Caco-2 (cell line): Measurements from ENCODE around the gene WWOX. TPM values are rescaled to one million over a fixed set of nuclear protein-coding genes. Genes with fewer than 3 reads are reported as not detected.

Source experiments
- BruUV-seq: library from RNA; stranded (reverse); fragments of 400-500 nt; replicated peaks from 2 replicates; lab custom pipeline; 2021; lab: Mats Ljungman, UMichigan
- CTCF ChIA-PET: fragments of 300-600 bp; sonication (Branson Sonifier 250); formaldehyde crosslinking; loops from one replicate; lab custom pipeline; 2022; ENCODE audit warnings: antibody characterized with exemption; lab: Charles Lee
- POLR2A ChIA-PET: fragments of 300-600 bp; sonication (Branson Sonifier 250); formaldehyde crosslinking; loops from one replicate; lab custom pipeline; 2022; ENCODE audit warnings: antibody characterized with exemption; lab: Charles Lee
- DNase-seq, 2 experiments: peaks; one replicate each; pipeline versions ENCODE4 v3.0.0 to v3.0.0-alpha.2; 2020 to 2022
- H3K27me3 ChIP-seq: replicated peaks from 2 replicates; pipeline ENCODE4 v1.6.0; 2011; ENCODE audit warnings: low read length; ENCODE audit not compliant: control insufficient read depth, insufficient read depth
- H3K36me3 ChIP-seq: 2 replicates; pipeline ENCODE4 v1.5.1; 2011; ENCODE audit warnings: low read length; ENCODE audit not compliant: control insufficient read depth, insufficient read depth
- H3K4me1 ChIP-seq: fragments of 250-450 bp; sonication (Bioruptor Pico); 2 replicates; pipeline ENCODE4 v1.5.1; 2020; ENCODE audit warnings: mild to moderate bottlenecking
- H3K4me3 ChIP-seq: 2 replicates; pipeline ENCODE4 v1.5.1; 2011; ENCODE audit warnings: low read depth, mild to moderate bottlenecking, control low read depth, low read length
- H3K9me3 ChIP-seq: fragments of 250-450 bp; sonication (Bioruptor Pico); 2 replicates; pipeline ENCODE4 v1.5.1; 2020; ENCODE audit warnings: mild to moderate bottlenecking, moderate library complexity
- H3K27ac Mint-ChIP-seq: one replicate; pipeline ENCODE4 v1.8.0; 2022; ENCODE audit warnings: mixed read lengths; ENCODE audit not compliant: unreplicated experiment
- H3K27me3 Mint-ChIP-seq: one replicate; pipeline ENCODE4 v1.8.0; 2022; ENCODE audit warnings: mixed read lengths; ENCODE audit not compliant: insufficient read depth, unreplicated experiment
- H3K36me3 Mint-ChIP-seq: one replicate; pipeline ENCODE4 v1.8.0; 2022; ENCODE audit warnings: mild to moderate bottlenecking, mixed read lengths; ENCODE audit not compliant: insufficient read depth, unreplicated experiment
- H3K4me1 Mint-ChIP-seq: one replicate; pipeline ENCODE4 v1.8.0; 2022; ENCODE audit warnings: low read depth, mixed read lengths; ENCODE audit not compliant: unreplicated experiment
- H3K4me3 Mint-ChIP-seq: one replicate; pipeline ENCODE4 v1.8.0; 2022; ENCODE audit warnings: mild to moderate bottlenecking, moderate library complexity, mixed read lengths; ENCODE audit not compliant: unreplicated experiment
- H3K9me3 Mint-ChIP-seq: one replicate; pipeline ENCODE4 v1.8.0; 2022; ENCODE audit warnings: mixed read lengths; ENCODE audit not compliant: unreplicated experiment
- CTCF ChIP-seq, 2 experiments: fragments of 200-600 bp in 1 of 2; IDR thresholded peaks; 1 replicate in 1 of 2; 2 replicates in 1 of 2; pipeline versions ENCODE4 v1.5.1 to v1.8.0; 2011 to 2022; ENCODE audit warnings: antibody characterized with exemption in 1 of 2, control low read depth in 1 of 2, inconsistent platforms in 1 of 2, low read depth in 1 of 2, low read length in 1 of 2, mild to moderate bottlenecking in 1 of 2, moderate library complexity in 1 of 2; ENCODE audit not compliant: insufficient read depth in 1 of 2, severe bottlenecking in 1 of 2, unreplicated experiment in 1 of 2
- intact Hi-C: fragments of 100-400 bp; cut with micrococcal nuclease; formaldehyde crosslinking; loops from one replicate; pipeline ENCODE4 v1.10.0; 2022; ENCODE audit not compliant: unreplicated experiment
- total RNA-seq: library from RNA; stranded (reverse); gene quantifications from 2 replicates; pipeline ENCODE4 v1.2.3, GENCODE V29; 2022

Gene WWOX
- total RNA-seq, 1 experiment from 2014 or later: 45.0 TPM

DNA sequence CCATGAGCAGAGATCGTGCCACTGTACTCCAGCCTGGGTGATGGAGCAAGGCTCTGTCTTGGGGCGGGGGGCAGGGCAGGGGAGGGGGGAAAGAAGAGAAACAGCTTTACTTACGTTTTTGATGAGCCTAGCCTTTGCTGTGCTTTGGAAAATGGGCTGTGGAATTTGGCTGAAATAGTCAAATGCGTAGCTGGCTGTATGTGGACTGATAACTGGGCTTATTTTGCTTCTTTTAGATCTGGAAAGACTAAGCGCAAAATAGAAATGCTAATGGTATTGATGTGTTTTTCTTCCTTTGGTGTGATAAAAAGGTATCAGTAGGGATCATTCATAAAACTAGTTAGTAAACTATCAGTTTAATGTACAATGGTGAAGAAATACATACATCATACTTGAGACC lies 346.4 kb downstream of the WWOX start:
- Mint-ChIP-seq H3K4me3 (no peak overlapping the region), H3K36me3 (peaks cover 4% of the 10 kb centered on the region), H3K9me3 (peaks cover 5% of the 10 kb centered on the region), H3K4me1 (peaks cover 16% of the 10 kb centered on the region), H3K27ac (no peak overlapping the region), H3K27me3 (no peaks in the 10 kb centered on the region)
- ChIA-PET POLR2A (interaction anchor here (0.7 kb wide), 1 partner anchor 222 kb away, joined by 3 read pairs; no protein-coding TSS in a partner anchor), CTCF (no interaction called here)
- Histone ChIP-seq H3K4me3 (no peak overlapping the region), H3K9me3 (no peaks in the 10 kb centered on the region), H3K4me1 (peaks cover 16% of the 10 kb centered on the region), H3K27me3 (no peaks in the 10 kb centered on the region), H3K36me3 (no peaks in the 10 kb centered on the region)
- intact Hi-C loops: no loop called here
- no peak for DNase-seq
- TF ChIP-seq CTCF (IDR thresholded peaks at IDR 0.05; ENCODE audit: insufficient read depth in 1 of 2, low read depth in 1 of 2, low read length in 1 of 2, severe bottlenecking in 1 of 2, unreplicated experiment in 1 of 2): no peak
- no TSS peak for BruUV-seq

GRCh38 chr16:78446486-78446885 lies 347.0 kb downstream of the WWOX start:
- Mint-ChIP-seq H3K9me3 (no peaks in the 10 kb centered on the region), H3K4me3 (no peak overlapping the region), H3K27ac (no peak overlapping the region), H3K4me1 (peaks cover 9% of the 10 kb centered on the region), H3K27me3 (no peaks in the 10 kb centered on the region), H3K36me3 (no peaks in the 10 kb centered on the region)
- no peaks in the 10 kb centered on the region for H3K36me3 ChIP-seq
- H3K4me3 ChIP-seq: no peak overlapping the region
- intact Hi-C loops: no loop called here
- ChIA-PET CTCF (no interaction called here), POLR2A (no interaction called here)
- no peaks in the 10 kb centered on the region for H3K27me3 ChIP-seq
- DNase-seq: no peak
- TF ChIP-seq CTCF (IDR thresholded peaks at IDR 0.05; ENCODE audit: insufficient read depth in 1 of 2, low read depth in 1 of 2, low read length in 1 of 2, severe bottlenecking in 1 of 2, unreplicated experiment in 1 of 2): no peak
- peaks cover 10% of the 10 kb centered on the region for H3K4me1 ChIP-seq
- BruUV-seq: no TSS peak
- H3K9me3 ChIP-seq: no peaks in the 10 kb centered on the region

DNA sequence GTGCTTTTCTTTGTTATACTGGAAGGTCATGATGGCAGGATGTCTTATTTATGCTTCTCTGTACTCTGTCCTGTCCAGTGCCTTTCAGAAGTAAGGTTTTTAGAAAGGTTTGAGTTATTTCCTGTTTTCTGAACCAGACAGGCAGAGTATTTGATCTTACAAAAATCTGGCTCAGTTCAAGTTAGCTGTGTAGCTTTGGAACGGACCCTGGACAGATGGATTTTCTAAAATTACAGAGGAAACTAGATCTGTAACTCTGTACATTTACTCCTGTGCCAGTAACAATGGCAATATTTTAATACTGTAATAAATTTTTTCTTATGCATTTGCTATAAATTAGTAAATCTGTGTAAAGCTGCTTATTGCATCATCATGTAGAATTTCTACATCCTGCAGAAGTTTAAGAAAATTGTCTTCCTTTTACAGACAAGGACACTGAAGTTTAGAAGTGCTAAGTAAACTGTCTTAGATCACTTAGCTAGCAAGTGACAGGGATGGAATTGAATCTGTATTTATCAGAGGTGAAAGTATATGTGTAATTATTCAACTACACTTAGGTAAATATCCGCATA lies 347.6 kb downstream of the WWOX start:
- intact Hi-C loops: no loop called here
- H3K4me3 Mint-ChIP-seq: no peak overlapping the region
- Histone ChIP-seq H3K36me3 (no peaks in the 10 kb centered on the region), H3K4me3 (no peak overlapping the region), H3K9me3 (no peaks in the 10 kb centered on the region), H3K27me3 (no peaks in the 10 kb centered on the region), H3K4me1 (peaks cover 9% of the 10 kb centered on the region; the same call in 1 of the 2 replicates)
- no peak overlapping the region for H3K27ac Mint-ChIP-seq
- H3K36me3 Mint-ChIP-seq: no peaks in the 10 kb centered on the region
- BruUV-seq: no TSS peak
- no peaks in the 10 kb centered on the region for H3K27me3 Mint-ChIP-seq
- POLR2A ChIA-PET: no interaction called here
- DNase-seq: no peak
- H3K9me3 Mint-ChIP-seq: no peaks in the 10 kb centered on the region
- peaks cover 7% of the 10 kb centered on the region for H3K4me1 Mint-ChIP-seq
- CTCF ChIA-PET: no interaction called here
- TF ChIP-seq CTCF (IDR thresholded peaks at IDR 0.05; ENCODE audit: insufficient read depth in 1 of 2, low read depth in 1 of 2, low read length in 1 of 2, severe bottlenecking in 1 of 2, unreplicated experiment in 1 of 2): no peak
